C4-2B (cell line): ENCODE results near the gene LRMDA.

Experiments
- CTCF ChIP-seq: fragments of 450-650 bp; conservative IDR thresholded peaks from 2 replicates; pipeline ENCODE4 v1.5.1; 2017; ENCODE audit warnings: mild to moderate bottlenecking
- ZFX ChIP-seq: fragments of 450-650 bp; IDR thresholded peaks from 2 replicates; pipeline ENCODE4 v1.6.1; 2017

GRCh38 chr10:76066457-76066856 lies 635.0 kb downstream of the LRMDA start:
- TF ChIP-seq CTCF (no peak), ZFX (no peak)
